GM10266 (cell line): Measurements from ENCODE around the gene BIRC3.
"Not testable (repeated sequence)": the region's sequence is repeated elsewhere in the genome, so short reads cannot be mapped to it uniquely, and the experiment has no call there.

ENCODE experiments used
- DNase-seq: peaks from one replicate; pipeline ENCODE4 v3.0.0; 2012; ENCODE audit errors: extremely low spot score
- TF ChIP-seq, protein P1 (sequence below): IDR thresholded peaks from 2 replicates; pipeline ENCODE4 v1.5.1; 2012; ENCODE audit warnings: mild to moderate bottlenecking, low read depth; ENCODE audit not compliant: control insufficient read depth, insufficient read depth; ENCODE audit errors: missing control alignments

BIRC3 gene

DNA sequence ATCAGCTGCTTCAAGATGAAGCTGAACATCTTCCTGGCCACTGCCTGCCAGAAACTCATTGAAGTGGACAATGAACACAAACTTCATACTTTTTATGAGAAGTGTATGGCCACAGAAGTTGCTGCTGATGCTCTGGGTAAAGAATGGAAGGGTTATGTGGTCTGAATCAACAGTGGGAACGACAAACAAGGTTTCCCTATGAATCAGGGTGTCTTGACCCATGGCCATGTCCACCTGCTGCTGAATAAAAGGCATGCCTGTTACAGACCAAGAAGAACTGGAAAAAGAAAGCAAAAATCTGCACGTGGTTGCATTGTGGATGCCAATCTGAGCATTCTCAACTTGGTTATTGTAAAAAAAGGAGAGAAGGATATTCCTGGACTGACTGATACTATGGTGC is 22.2 kb upstream of the BIRC3 start:
- TF ChIP-seq, protein P1, sequence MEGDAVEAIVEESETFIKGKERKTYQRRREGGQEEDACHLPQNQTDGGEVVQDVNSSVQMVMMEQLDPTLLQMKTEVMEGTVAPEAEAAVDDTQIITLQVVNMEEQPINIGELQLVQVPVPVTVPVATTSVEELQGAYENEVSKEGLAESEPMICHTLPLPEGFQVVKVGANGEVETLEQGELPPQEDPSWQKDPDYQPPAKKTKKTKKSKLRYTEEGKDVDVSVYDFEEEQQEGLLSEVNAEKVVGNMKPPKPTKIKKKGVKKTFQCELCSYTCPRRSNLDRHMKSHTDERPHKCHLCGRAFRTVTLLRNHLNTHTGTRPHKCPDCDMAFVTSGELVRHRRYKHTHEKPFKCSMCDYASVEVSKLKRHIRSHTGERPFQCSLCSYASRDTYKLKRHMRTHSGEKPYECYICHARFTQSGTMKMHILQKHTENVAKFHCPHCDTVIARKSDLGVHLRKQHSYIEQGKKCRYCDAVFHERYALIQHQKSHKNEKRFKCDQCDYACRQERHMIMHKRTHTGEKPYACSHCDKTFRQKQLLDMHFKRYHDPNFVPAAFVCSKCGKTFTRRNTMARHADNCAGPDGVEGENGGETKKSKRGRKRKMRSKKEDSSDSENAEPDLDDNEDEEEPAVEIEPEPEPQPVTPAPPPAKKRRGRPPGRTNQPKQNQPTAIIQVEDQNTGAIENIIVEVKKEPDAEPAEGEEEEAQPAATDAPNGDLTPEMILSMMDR = no peak
- no peak for DNase-seq

DNA sequence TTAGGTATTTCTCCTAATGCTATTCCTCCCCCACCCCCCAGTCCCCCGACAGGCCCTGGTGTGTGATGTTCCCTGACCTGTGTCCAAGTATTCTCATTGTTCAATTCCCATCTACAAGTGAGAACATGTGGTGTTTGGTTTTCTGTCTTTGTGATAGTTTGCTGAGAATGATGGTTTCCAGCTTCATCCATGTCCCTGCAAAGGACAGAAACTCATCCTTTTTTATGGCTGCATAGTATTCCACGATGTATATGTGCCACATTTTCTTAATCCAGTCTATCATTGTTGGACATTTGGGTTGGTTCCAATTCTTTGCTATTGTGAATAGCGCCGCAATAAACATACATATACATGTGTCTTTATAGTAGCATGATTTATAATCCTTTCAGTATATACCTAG is 20.5 kb upstream of the BIRC3 start:
- DNase-seq = not testable (repeated sequence)

DNA sequence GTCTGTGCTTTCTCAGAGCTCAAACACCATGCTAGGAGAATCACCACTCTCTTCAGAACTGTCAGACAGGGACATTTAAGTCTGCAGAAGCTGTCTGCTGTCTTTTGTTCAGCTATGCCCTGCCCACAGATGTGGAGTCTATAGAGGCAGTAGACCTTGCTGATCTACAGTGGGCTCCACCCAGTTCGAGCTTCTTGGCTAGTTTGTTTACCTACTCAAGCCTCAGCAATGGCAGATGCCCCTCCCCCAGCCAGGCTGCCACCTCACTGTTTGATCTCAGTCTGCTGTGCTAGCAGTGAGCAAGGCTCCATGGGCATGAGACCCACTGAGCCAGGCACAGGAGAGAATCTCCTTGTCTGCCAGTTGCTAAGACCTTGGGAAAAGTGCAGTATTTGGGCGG is 16.4 kb upstream of the BIRC3 start:
- not testable (repeated sequence) for DNase-seq

DNA sequence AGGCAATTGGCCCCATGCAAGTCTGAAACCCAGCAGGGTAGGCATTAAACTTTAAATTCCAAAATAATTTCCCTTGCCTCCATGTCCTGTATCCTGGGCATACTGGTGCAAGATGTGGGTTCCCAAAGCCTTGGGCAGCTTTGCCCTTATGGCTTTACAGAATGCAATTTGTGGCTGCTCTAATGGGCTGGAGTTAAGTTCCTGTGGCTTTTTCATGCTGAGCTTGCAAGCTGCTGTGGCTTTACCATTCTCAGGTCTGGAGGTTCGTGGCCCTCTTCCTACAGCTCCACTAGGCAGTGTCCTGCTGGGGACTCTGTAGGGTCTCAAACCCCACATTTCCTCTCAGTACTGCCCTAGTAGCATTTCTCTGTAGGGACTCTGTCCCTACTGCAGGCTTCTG is 15.0 kb upstream of the BIRC3 start:
- TF ChIP-seq, protein P1 = no peak

DNA sequence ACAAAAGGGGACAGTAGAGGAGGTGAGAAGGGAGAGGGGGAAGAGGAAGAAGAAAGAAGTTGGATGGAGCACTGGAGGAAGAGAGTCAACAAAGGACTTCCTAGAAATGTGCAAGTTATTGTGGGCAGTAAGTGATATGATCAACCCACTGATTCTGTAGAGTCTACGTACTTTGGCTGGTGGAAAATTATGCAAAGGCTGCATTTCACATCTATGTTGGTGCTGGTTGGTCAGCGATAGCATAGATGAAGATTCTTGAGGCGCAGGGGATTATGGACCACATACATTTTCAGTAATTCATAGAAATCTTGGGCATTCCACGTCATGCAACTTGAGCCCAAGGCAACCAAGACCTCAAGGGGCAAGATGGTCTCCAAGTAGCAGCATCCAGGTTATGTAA is 12.6 kb upstream of the BIRC3 start:
- DNase-seq = no peak
- TF ChIP-seq, protein P1 = no peak

More for the DNA sequence above, 15.0 kb upstream of the BIRC3 start:
- no peak for DNase-seq

DNA sequence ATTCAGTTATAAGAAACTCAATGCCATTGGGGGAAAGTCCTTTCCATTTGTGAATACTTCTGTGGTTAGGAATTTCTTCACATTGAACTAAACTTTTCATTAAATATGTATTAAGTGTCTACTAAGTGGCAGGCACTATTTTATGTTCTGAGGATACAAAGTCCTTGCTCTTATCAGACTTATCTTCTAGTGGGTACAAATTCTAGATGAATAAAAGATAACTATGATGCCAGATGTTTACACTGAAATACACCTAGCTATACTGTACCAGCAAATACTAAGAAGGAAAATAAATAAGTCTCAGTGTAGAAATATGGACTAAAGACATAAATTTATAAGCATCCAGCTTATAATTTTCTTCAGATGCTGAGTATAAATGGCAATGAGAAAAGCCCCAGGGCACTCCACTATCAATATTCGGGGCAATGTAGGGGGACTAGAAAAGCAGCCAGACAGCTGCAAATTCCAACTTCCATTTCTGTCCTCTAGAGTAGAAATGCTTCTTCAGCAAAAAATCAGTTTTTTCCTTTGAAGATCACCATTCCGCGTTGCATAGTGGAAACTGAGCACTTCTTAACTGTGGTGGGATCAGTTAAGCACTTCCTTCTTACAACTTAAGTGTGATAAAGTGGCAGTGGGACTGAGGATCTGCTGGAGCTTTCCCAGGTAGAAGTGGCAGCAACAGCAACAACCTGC is 11.8 kb upstream of the BIRC3 start:
- TF ChIP-seq, protein P1 = no peak

DNA sequence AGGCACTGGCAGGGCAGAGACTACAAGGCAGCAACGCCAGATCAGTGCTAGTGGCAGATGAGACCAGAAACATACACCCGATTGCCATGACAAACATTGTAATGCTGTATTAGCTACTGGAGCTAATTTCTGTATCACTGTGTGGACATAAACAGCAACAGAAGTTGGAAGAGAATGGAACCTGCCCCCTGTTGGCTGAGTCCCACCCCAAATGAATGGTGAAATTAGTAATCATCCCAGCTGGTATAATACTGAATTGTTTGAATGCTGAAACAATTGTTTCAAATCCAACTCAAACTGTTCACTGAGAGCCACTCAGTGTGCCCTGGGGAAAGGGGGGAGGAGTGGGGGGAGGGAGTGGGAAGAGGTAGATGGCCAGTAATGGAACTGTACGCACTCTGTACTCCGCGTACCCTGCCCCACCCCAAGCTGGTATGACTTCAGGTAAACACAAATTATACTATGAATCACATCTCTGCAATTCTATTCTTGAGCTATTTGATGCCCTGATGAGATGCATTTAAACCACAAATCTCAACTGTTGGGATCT is 11.2 kb upstream of the BIRC3 start:
- DNase-seq = no peak

More for the DNA sequence above, 11.8 kb upstream of the BIRC3 start:
- DNase-seq = no peak

DNA sequence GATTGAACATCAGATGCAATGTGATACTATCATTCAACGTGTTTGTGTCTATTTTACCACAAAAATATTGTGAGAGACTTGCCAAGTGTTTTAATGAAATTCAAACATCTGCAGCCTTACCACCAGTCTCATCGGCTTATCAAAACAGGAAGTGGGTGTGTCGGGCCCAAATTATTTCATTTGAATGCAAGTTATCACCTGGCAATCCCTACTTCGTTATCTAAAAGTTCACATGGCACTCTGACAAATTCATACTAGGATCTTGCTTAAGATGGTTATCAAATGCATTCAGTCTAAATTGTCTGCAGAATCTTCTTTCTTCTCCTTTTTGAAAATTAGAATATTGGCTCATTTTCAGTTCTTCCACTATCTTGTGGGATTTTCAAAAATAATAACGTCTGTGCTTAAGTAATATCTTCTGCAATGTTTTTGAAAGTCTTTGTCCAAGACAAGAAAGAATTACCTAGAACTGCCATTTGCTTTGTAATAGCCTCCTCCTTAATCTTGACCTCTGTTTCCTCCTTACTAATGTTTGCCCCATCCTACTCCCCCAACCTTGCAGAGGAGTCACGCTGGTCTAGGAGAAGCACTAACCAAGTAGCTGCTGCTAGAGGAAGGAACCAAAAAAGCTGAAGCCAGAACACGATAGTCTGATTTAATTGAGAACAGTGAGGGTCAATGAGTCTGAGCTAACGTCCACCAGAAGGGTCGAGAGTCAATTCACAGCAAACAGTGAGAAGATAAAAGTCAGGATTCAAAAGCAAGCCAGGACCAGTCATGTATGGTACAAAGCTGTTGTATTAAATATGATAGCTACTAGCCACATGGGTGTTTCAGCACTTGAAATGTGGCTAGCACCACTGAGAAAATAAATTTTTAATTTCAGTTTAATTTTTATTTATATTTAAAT is 10.2 kb upstream of the BIRC3 start:
- TF ChIP-seq, protein P1 = no peak
- no peak for DNase-seq

More for the DNA sequence above, 11.2 kb upstream of the BIRC3 start:
- TF ChIP-seq, protein P1 = no peak
